KBM-7 (cell line): ENCODE results near the gene C7orf57.

Experiments used
- DNase-seq: peaks from one replicate; pipeline ENCODE4 v3.0.0-alpha.2; 2015
- in situ Hi-C: fragments of 300-500 bp; cut with MboI; formaldehyde crosslinking; loops from 2 replicates; pipeline ENCODE4 v1.14.3; 2020; ENCODE audit warnings: low sequenced_read_pairs, low pct_unique_long_range_greater_than_20kb, mixed read lengths

Gene C7orf57

GRCh38 chr7:48102530-48102929, 67.2 kb downstream of the C7orf57 start:
- DNase-seq = no peak
- in situ Hi-C loops = no loop called here

DNA sequence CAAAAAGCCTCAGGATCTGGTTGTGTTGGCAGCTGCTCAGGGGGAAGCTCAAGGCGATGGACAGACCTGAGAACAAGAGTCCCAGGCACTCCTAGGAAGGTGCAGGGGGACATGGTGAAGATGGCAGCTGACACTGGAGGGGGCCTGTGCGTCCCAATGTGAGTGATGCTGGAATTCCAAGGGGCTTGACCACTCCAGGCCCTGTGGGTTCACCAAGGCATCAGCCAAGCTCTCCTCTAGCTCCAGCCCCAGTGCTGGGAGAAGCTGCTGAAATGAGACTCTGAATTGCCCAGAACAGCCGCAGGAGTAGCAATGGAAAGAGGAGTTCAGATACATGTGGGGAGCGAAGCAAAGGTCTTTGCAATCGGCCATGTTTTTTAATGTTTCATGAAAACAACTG, 69.7 kb downstream of the C7orf57 start:
- in situ Hi-C loops = no loop called here
- no peak for DNase-seq

GRCh38 chr7:48106906-48107659, 71.7 kb downstream of the C7orf57 start:
- in situ Hi-C loops = no loop called here
- no peak for DNase-seq

DNA sequence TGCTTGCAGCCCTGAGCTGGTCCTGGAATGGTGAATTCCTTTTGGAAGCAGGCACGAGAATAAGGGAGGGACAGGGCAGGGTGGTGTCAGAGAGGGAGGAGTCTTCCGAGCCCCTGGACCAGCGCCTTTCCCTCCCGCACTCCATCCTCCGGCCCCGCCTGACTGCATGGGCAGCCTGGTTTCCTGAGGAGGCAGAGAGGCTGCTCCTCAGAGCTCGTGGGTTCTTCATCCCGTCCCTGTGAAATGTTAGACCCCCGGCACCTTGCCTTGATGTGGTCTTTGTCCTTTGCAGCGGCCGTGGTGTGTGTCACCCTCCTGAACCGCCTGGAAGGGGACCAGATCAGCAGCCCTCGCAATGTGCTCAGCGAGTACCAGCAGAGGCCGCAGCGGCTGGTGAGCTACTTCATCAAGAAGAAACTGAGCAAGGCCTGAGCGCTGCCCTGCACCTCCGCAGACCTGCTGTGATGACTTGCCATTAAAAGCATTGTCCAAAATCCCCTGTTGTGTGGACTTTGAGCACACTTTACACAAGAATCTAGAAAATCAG, 72.7 kb downstream of the C7orf57 start:
- in situ Hi-C loops = no loop called here
- no peak for DNase-seq

- in situ Hi-C loops = no loop called here
Observed at GRCh38 chr7:48108959-48109847, 73.9 kb downstream of the C7orf57 start.

GRCh38 chr7:48109848-48110663, 74.7 kb downstream of the C7orf57 start:
- in situ Hi-C loops = loop anchor here (10.0 kb wide), 1 partner anchor 165 kb away; the partner anchor contains the start of gene PKD1L1
- DNase-seq = peak; percentile 67

More at GRCh38 chr7:48108959-48109847, 73.9 kb downstream of the C7orf57 start:
- DNase-seq = no peak

- in situ Hi-C loops = loop anchor here (10.0 kb wide), 1 partner anchor 166 kb away; the partner anchor contains the start of gene PKD1L1
Observed at GRCh38 chr7:48110868-48111267, 75.5 kb downstream of the C7orf57 start.

More at GRCh38 chr7:48110868-48111267, 75.5 kb downstream of the C7orf57 start:
- no peak for DNase-seq
